Fibroblast of the aortic adventitia (primary cell): ENCODE data around the gene CLIP1. TPM values are rescaled to one million over a fixed set of nuclear protein-coding genes. Genes with fewer than 3 reads are reported as not detected.
"Not testable (repeated sequence)": the region's sequence is repeated elsewhere in the genome, so short reads cannot be mapped to it uniquely, and the experiment has no call there.

ENCODE experiments used
- DNase-seq: peaks from one replicate; pipeline ENCODE4 v3.0.0-alpha.2; 2010; ENCODE audit warnings: low read depth
- H3K4me3 ChIP-seq: 2 replicates; pipeline ENCODE4 v1.5.1; 2011; ENCODE audit warnings: low read depth, mild to moderate bottlenecking, control low read depth, low read length, moderate library complexity
- CTCF ChIP-seq: IDR thresholded peaks from 2 replicates; pipeline ENCODE4 v1.5.1; 2011; ENCODE audit warnings: mild to moderate bottlenecking, low read length, control low read depth, inconsistent platforms; ENCODE audit not compliant: insufficient read depth
- total RNA-seq: library from RNA; depleted of rRNA; stranded (reverse); fragments of >200 nt; gene quantifications from 2 replicates; pipeline ENCODE4 v1.2.3, GENCODE V29; 2012; ENCODE audit warnings: low replicate concordance

CLIP1 gene
- total RNA-seq, result 80.3 and 121 TPM in 2 replicates

- H3K4me3 ChIP-seq, result peak within 1 kb of the TSS; percentile 85
- DNase-seq, result peak; percentile 64
- TF ChIP-seq CTCF, result peak; percentile 60
Measured at GRCh38 chr12:122421821-122422729, at the start of gene CLIP1. TSS of gene CLIP1 (minus strand) at chr12:122422669. CDS start at chr12:122380452, 42,217 bp downstream.

- peak; percentile 90 for DNase-seq
- TF ChIP-seq CTCF, result peak; percentile 78
- no peak overlapping the region for H3K4me3 ChIP-seq
Measured at GRCh38 chr12:122471324-122472226, 49.1 kb upstream of the CLIP1 start.

GRCh38 chr12:122470576-122470975, 48.1 kb upstream of the CLIP1 start:
- not testable (repeated sequence) for H3K4me3 ChIP-seq, DNase-seq

DNA sequence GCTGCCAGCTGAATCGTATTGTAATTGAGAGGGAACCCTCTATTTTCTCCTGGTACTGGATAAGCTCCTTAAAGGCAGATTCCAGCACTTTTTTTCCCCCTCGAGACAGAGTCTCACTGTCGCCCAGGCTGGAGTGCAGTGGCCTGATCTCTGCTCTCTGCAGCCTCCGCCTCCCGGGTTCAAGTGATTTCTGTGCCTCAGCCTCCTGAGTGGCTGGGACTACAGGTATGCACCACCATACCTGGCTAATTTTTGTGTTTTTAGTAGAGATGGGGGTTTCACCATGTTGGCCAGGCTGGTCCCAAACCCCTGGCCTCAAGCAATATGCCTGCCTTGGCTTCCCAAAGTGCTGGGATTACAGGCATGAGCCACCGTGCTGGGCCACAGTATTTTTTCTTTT, 47.4 kb upstream of the CLIP1 start:
- DNase-seq, H3K4me3 ChIP-seq: not testable (repeated sequence)

GRCh38 chr12:122467983-122468382, 45.5 kb upstream of the CLIP1 start:
- DNase-seq, result no peak
- no peak for TF ChIP-seq CTCF

GRCh38 chr12:122464317-122465042, 42.0 kb upstream of the CLIP1 start:
- DNase-seq, result peak; percentile 99
- H3K4me3 ChIP-seq, result not testable (repeated sequence)

More at GRCh38 chr12:122467983-122468382, 45.5 kb upstream of the CLIP1 start:
- no peak overlapping the region for H3K4me3 ChIP-seq

DNA sequence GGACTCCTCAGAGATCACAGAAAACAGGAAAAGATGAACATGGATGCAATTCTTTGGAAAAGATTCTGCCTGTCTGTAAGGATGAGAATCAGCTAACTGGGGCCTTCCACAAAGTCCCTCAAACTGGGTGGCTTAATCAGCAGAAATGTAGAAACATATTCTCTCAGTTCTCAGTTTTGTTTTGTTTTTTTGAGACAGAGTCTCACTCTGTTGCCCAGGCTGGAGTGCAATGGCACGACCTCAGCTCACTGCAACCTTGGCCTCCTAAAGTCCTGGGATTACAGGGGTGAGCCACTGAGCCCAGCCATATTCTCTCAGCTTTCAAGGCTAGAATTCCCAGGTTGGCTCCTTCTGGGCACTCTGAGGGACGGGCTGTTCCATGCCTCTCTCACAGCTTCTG, 38.2 kb upstream of the CLIP1 start:
- no peak for DNase-seq
- H3K4me3 ChIP-seq, result no peak overlapping the region
- no peak for TF ChIP-seq CTCF

GRCh38 chr12:122460061-122460460, 37.6 kb upstream of the CLIP1 start:
- no peak for DNase-seq
- TF ChIP-seq CTCF, result no peak
- H3K4me3 ChIP-seq, result no peak overlapping the region
